HUES6 (cell line): ENCODE measurements around the gene TOR1B.
"Not testable (repeated sequence)": the region's sequence is repeated elsewhere in the genome, so short reads cannot be mapped to it uniquely, and the experiment has no call there.

Source experiments
- H3K27ac ChIP-seq: 2 replicates; pipeline ENCODE4 v1.7.0; 2013; ENCODE audit warnings: low read depth, mild to moderate bottlenecking, low read length, inconsistent platforms
- H3K27me3 ChIP-seq: 2 replicates; pipeline ENCODE4 v1.6.1; 2013; ENCODE audit warnings: low read length; ENCODE audit not compliant: control insufficient read depth, insufficient read depth
- H3K36me3 ChIP-seq: 2 replicates; pipeline ENCODE4 v1.6.1; 2013; ENCODE audit warnings: low read length; ENCODE audit not compliant: control insufficient read depth, insufficient read depth
- H3K4me1 ChIP-seq: 2 replicates; pipeline ENCODE4 v1.6.1; 2013; ENCODE audit warnings: low read length; ENCODE audit not compliant: control insufficient read depth, insufficient read depth
- H3K4me3 ChIP-seq: 2 replicates; pipeline ENCODE4 v1.5.1; 2013; ENCODE audit warnings: low read depth, low read length
- H3K9ac ChIP-seq: one replicate; pipeline ENCODE4 v1.6.1; 2013; ENCODE audit warnings: mild to moderate bottlenecking, low read length
- H3K9me3 ChIP-seq: 2 replicates; pipeline ENCODE4 v1.6.1; 2013; ENCODE audit warnings: low read depth, low read length; ENCODE audit not compliant: control insufficient read depth, insufficient read depth

The TOR1B gene

DNA sequence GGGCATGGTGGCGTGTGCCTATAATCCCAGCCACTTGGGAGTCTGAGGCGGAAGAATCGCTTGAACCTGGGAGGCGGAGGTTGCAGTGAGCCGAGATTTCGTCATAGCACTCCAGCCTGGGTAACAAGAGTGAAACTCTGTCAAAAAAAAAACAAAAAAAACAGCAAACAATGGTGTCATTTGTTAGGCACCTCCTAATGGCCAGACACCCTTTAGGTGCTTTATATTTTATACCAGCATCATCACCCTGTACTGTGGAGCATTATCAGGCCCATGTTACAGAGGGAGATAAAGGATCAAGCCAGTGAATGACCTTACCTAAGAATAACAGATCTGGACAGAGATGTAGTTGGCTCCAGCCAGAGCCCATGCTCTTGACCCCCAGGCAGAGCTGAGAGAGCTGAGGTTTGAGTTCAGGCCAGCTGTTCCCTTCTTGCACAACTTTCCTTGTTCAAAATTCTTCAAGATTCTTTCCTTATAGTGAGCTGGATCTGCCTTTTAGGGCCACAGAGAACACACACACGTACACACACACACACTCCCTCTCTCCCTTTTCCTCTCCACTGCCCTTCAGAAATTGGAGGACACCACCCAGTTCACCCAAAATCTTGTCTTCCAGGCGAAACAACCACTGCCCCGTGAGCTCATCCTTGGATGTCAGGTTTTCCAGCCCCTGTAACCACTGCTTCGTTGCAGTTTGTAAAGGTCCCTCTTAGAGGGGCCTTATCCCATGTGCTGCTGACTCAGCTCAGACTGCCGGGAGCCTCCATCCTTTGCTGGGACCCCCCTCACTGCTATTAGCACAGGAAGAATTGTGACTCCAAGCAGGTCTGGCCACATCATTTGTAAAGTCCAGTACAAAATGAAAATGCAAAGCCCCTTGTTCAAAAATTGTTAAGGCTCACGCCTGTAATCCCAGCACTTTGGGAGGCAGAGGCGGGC is 39.7 kb upstream of the TOR1B start:
- Histone ChIP-seq H3K36me3 (no peaks in the 10 kb centered on the region), H3K27me3 (no peaks in the 10 kb centered on the region), H3K4me3 (no peak overlapping the region), H3K9ac (no peak overlapping the region), H3K27ac (no peak overlapping the region), H3K4me1 (peaks cover 13% of the 10 kb centered on the region; the same call in 1 of the 2 replicates), H3K9me3 (no peaks in the 10 kb centered on the region)

DNA sequence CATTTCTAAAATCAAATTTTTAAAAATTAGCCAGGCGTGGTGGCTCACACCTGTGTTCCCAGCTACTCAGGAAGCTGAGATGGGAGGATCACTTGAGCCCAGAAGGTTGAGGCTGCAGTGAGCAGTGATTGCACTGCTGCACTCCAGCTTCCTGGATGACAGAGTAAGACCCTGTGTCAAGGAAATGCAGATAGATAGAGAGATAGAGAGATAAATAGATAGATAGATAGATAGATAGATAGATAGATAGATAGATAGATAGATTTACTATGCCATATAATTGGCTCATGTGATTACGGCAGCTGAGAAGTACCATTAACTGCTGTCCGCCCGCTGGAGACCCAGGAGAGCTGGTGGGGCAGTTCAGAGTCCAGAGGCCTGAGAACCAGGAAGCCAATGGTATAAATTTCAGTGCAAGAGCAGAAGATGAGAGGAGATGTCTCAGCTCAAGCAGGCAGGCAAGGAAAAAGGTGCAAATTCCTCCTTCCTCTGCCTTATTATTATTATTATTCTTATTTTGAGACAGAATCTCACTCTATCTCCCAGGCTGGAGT is 37.1 kb upstream of the TOR1B start:
- peaks cover 13% of the 10 kb centered on the region; the same call in 1 of the 2 replicates for H3K4me1 ChIP-seq
- H3K27me3 ChIP-seq, result no peaks in the 10 kb centered on the region
- H3K9ac ChIP-seq, result no peak overlapping the region
- H3K9me3 ChIP-seq, result no peaks in the 10 kb centered on the region
- H3K4me3 ChIP-seq, result no peak overlapping the region
- H3K27ac ChIP-seq, result no peak overlapping the region
- H3K36me3 ChIP-seq, result no peaks in the 10 kb centered on the region

DNA sequence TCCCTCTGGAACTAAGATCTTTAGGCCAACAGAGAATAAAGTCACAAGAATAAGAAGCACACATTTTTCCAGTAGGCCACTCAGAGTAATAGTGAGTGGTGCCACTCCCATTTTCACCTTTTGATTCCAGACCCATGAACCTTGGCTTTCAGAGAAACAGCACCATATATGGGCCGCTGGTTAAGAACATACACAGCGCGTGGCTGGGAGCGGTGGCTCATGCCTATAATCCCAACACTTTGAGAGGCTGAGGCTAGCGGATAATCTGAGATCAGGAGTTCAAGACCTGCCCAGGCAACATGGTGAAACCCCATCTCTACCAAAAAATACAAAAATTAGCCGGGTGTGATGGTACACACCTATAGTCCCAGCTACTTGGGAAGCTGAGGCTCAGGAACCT is 34.5 kb upstream of the TOR1B start:
- no peaks in the 10 kb centered on the region for H3K27me3 ChIP-seq
- peaks cover 2% of the 10 kb centered on the region; the same call in 1 of the 2 replicates for H3K4me1 ChIP-seq
- no peak overlapping the region for H3K27ac ChIP-seq
- no peaks in the 10 kb centered on the region for H3K9me3 ChIP-seq
- no peak overlapping the region for H3K4me3 ChIP-seq
- no peak overlapping the region for H3K9ac ChIP-seq
- no peaks in the 10 kb centered on the region for H3K36me3 ChIP-seq

DNA sequence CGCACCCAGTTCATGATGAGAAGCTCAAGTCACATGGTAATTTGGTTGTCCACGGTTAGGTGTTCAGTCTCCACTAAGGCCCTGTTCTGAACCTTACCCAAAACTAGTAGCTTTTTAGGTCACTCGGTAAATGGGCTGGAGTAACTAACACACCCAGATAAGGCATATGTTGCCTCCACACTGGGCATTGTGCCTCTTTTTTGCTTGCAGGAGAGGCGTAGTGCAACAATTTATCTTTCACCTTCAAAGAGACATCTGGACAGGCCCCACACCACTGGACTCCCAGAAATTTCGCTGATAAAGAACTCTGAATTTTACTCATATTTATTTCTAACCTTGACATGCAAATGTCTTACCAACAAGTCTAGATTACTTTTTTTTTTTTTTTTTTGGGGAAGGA is 33.3 kb upstream of the TOR1B start:
- no peaks in the 10 kb centered on the region for H3K27me3 ChIP-seq
- H3K9ac ChIP-seq, result no peak overlapping the region
- H3K4me3 ChIP-seq, result no peak overlapping the region
- H3K4me1 ChIP-seq, result no peaks in the 10 kb centered on the region
- H3K36me3 ChIP-seq, result no peaks in the 10 kb centered on the region
- H3K27ac ChIP-seq, result no peak overlapping the region
- H3K9me3 ChIP-seq, result no peaks in the 10 kb centered on the region

DNA sequence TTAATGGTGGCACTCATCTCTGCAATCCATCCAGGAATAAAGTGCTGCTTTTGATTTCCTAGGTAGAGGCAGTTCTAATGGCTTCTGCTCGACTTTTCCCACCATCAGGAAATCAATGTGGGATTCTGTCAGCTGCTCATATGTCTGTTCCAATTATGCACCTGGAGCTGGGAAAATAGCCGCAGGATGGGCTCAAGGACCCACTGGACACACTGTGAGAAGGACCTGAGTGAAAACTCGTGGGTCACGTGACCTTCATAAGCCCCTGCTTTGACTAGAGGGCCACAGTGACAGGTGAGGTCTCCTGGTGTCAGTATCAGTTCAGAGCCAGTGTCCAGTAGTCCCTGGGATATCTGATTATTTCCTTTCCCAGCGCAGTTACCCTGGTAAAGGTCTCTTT is 32.2 kb upstream of the TOR1B start:
- H3K4me3 ChIP-seq, result no peak overlapping the region
- no peak overlapping the region for H3K27ac ChIP-seq
- no peaks in the 10 kb centered on the region for H3K9me3 ChIP-seq
- no peaks in the 10 kb centered on the region for H3K27me3 ChIP-seq
- no peaks in the 10 kb centered on the region for H3K36me3 ChIP-seq
- H3K9ac ChIP-seq, result no peak overlapping the region
- no peaks in the 10 kb centered on the region for H3K4me1 ChIP-seq

DNA sequence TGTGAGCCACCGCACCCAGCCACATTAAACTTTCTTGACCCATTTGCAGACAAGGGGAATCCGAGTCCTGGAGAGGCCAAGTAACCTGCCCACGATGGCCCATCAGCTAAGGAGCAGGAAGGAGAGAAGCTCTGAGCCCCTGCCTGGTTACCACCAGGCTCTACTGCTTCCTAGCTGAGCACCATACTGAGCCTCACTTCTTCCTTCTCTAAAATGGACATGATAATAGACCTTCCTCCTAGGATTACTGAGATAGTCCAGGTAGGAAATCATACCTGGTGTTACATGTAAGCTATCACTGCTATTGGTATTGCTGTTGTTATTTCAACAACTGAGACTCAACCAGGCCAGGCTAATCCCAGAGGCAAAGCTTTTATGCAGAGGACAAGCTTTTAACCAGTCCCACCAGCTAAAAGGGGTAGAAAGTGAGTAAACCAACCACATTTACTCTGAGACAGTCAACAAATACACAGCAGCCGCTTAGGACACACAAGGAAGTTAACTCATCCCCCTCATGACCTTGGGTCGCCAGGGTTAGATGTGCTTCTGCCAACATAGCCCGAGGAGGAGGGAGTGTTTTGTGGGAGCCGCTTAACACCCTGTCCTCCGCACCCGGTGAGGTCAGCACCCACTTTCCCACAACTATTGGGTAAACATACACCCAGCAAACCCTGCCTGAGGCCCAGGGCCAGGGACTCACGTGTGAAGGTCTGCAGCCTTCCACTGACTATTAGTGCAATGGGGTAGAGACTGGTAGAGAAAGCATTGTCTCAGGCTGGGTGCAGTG is 29.5 kb upstream of the TOR1B start:
- Histone ChIP-seq H3K36me3 (no peaks in the 10 kb centered on the region), H3K9ac (no peak overlapping the region), H3K4me1 (peaks cover 14% of the 10 kb centered on the region; the same call in 1 of the 2 replicates), H3K27ac (no peak overlapping the region), H3K4me3 (no peak overlapping the region), H3K27me3 (no peaks in the 10 kb centered on the region), H3K9me3 (no peaks in the 10 kb centered on the region)

DNA sequence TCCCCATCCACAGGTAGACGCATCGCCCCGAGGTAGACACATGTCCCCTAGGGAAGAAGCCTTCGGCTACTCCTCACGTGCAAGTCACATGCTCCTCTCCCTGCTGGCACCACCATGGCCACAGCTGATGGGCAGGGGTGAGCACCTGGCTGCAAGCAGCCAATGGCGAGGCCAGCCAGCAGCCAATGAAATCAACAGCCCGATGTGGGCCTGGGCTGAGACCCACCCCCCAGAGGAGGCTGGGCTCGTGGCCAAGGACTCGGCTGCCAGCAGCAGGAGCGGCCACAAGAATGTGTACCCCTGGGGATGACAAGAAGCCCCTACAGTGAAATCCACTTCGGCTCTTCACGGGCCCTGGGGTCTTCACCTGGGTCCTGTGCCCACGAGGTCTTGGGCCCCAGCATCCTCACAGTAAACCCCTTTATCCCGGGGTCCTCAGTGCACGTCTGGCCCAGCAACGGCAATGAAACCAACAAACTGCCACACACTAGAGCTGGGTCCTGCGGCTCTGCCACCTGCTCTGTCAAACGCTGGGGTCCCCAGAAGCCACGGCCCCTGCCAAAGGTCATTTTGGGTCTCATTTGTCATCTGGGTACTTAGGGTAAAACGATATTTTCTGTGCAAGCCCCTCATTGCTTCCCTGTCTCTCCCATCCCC is 28.1 kb upstream of the TOR1B start:
- H3K9ac ChIP-seq, result no peak overlapping the region
- H3K4me1 ChIP-seq, result peaks cover 14% of the 10 kb centered on the region; the same call in 1 of the 2 replicates
- no peaks in the 10 kb centered on the region for H3K9me3 ChIP-seq
- no peak overlapping the region for H3K27ac ChIP-seq
- H3K27me3 ChIP-seq, result no peaks in the 10 kb centered on the region
- no peak overlapping the region for H3K4me3 ChIP-seq
- no peaks in the 10 kb centered on the region for H3K36me3 ChIP-seq

DNA sequence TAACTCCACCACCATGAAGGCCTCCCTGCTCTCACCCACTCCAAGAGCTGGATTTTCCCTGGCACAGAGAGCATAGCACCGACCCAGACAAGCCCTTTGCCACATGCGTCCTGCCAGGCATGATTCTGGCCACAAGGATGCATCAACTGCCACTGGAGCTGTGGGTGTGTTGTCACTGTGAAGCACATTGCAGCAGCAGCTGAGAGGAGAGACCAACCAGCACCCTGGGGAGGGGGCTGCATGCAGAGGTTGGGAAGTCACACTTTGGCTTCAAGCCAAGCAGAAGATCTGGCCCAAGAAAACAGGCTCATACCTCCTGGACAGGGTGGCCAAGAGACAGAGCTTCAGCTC is 27.6 kb upstream of the TOR1B start:
- Histone ChIP-seq H3K9me3 (no peaks in the 10 kb centered on the region), H3K4me1 (peaks cover 14% of the 10 kb centered on the region; the same call in 1 of the 2 replicates), H3K4me3 (no peak overlapping the region), H3K36me3 (no peaks in the 10 kb centered on the region), H3K27ac (no peak overlapping the region), H3K27me3 (no peaks in the 10 kb centered on the region), H3K9ac (no peak overlapping the region)

DNA sequence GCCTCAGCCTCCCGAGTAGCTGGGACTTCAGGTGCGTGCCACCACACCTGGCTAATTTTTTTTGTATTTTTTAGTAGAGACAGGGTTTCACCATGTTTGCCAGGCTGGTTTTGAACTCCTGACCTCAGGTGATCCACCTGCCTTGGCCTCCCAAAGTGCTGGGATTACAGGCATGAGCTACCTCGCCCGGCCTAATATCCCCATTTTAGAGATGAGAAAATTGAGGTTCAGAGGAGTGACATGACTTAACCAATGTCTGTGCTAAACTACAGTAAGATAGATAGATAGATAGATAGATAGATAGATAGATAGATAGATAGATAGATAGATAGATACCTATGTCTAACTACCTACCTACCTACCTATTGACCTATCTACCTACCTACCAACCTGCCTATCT is 26.9 kb upstream of the TOR1B start:
- not testable (repeated sequence) for H3K27ac ChIP-seq, H3K27me3 ChIP-seq, H3K9ac ChIP-seq, H3K9me3 ChIP-seq, H3K4me3 ChIP-seq, H3K36me3 ChIP-seq
- H3K4me1 ChIP-seq, result peaks cover 14% of the 10 kb centered on the region; the same call in 1 of the 2 replicates

DNA sequence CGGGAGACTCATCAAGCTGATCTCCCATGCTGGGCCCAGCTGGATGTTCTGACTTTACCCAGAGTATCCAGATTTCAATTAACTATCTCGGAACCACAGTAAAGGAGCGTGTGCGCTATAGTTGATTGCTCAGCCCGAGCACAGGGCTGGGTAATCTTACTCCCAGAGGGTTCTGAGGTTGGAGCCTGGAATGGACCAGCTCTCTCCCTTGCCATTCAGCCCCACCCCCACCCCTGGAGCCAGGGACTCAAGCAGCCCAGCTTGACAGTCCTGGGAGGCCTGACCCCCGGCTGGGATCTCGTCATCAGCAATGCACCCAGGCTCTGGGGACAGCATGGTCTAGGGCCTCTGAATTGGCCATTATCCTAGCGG is 26.4 kb upstream of the TOR1B start:
- Histone ChIP-seq H3K27me3 (no peaks in the 10 kb centered on the region), H3K36me3 (no peaks in the 10 kb centered on the region), H3K27ac (no peak overlapping the region), H3K4me3 (peak overlapping the region; percentile 27; the same call in 1 of the 2 replicates), H3K9ac (no peak overlapping the region), H3K9me3 (no peaks in the 10 kb centered on the region), H3K4me1 (peaks cover 14% of the 10 kb centered on the region; the same call in 1 of the 2 replicates)
